HG02981 (cell line): Measurements from ENCODE around the gene DOCK9.
"Not testable (repeated sequence)": the region's sequence is repeated elsewhere in the genome, so short reads cannot be mapped to it uniquely, and the experiment has no call there.

Experiments used
- ATAC-seq: cut with Tn5 transposase; IDR thresholded peaks from one replicate; pipeline ENCODE4 v1.9.1; 2021; ENCODE audit warnings: mild to moderate bottlenecking, moderate library complexity; ENCODE audit not compliant: unreplicated experiment

Gene DOCK9

GRCh38 chr13:98826146-98826545, 151.7 kb downstream of the DOCK9 start:
- ATAC-seq: no peak

GRCh38 chr13:98825659-98826058, 152.2 kb downstream of the DOCK9 start:
- ATAC-seq: no peak

DNA sequence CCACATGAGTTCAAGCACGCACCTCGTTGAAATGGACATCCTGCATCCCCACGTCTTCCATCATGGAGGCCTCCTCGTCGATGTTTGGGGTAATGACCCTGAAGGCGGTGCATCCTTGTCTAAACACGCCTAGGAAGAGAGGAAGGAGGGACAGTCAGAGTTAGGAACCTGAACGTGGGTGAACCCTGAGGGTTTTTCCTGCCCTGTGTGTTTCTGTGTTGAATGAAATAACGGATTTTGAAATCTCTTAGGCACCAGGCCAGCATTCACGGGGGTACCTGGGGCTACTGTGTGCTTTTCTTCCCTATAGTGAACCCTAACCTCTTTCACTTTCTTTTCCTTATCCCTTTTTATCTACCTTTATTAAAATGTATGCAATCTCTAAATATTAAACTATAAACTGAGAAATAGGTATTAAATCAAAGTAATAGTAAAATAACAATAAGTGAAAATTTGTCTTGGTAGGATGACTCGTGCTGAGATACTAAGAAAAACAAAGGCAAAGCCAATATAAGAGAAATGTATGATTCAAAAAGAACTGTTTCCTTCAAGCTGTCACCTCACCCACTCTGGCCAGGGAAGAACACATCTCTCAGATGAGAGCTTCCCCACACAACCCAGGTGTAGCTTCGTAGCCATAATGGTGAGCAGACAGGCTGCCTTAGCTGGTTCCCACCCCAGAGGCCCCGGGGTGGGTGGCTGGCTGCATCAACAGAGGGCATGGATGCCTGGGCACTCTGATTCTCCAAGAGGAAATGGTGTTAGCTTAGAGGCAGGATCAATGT, 153.3 kb downstream of the DOCK9 start:
- ATAC-seq: no peak

- ATAC-seq: no peak
These were observed 154.4 kb downstream of the DOCK9 start for GRCh38 chr13:98823442-98823841.

- no peak for ATAC-seq
These were observed 155.6 kb downstream of the DOCK9 start for GRCh38 chr13:98822225-98822606.

GRCh38 chr13:98821372-98822224, 156.3 kb downstream of the DOCK9 start:
- ATAC-seq: no peak

GRCh38 chr13:98820744-98821371, 157.0 kb downstream of the DOCK9 start:
- no peak for ATAC-seq

DNA sequence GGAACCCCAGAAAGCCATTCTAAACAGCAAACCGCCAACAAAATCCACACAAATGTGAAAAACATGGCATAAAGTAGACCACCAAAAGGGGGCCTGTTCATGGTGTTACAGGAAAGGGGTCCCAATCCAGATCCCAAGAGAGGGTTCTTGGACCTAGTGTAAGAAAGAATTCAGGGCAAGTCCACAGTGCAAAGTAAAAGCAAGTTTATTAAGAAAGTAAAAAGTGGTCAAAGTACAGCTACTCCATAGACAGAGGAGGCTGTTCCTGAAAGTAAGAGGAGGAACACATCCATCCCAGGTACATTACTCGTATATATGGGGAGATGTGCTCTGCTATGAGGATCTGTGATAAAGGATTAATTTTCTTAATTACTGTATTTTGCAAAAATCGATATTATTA, 157.6 kb downstream of the DOCK9 start:
- no peak for ATAC-seq

- ATAC-seq: no peak
These were observed 158.4 kb downstream of the DOCK9 start for GRCh38 chr13:98819382-98820010.

- ATAC-seq: no peak
These were observed 161.5 kb downstream of the DOCK9 start for GRCh38 chr13:98816406-98816805.

DNA sequence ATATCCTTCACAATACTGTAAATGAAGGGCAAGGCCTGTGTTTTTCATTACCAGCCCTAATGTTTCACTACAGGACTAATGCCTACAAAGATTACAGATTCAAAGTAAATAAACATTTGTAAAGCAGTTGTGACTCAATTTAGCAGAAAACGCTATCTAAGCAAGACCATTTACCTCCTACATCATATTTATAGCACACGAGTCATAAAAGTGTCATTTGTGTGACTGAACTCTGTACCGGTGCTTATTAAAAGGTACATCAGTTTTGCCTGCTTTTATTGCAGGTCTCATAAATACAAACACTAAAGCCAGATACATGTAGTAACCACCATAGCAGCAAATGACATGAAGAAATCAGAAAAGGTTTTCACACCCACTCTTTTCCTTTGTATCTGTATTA, 163.9 kb downstream of the DOCK9 start:
- no peak for ATAC-seq

DNA sequence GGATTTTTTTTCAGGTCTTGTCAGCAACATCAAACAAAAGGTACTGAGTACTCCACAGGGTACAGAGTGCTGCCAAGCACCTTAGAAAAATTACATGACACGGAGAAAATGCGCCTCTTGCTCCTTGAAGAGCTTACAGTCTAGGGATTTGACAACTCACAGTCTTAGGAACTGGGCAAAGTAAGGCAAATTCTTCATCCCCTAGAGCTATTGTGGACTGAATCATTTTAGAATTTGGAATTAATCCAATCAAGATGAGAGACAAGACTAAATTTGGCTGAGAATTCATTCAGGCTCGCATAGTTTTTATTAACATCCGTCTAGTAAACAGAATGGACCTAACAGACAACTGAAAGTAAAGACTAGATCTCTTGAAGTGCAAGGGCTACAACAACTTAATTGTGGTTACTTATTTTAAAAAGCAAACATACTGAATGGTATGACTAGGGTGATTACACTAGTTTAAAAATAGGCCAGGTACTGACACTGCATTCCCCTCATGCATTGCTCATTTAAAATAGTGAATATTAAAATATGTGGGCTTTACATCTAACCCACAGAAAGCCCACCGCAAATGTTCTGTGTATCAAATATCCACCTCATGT, 165.6 kb downstream of the DOCK9 start:
- ATAC-seq: not testable (repeated sequence)

DNA sequence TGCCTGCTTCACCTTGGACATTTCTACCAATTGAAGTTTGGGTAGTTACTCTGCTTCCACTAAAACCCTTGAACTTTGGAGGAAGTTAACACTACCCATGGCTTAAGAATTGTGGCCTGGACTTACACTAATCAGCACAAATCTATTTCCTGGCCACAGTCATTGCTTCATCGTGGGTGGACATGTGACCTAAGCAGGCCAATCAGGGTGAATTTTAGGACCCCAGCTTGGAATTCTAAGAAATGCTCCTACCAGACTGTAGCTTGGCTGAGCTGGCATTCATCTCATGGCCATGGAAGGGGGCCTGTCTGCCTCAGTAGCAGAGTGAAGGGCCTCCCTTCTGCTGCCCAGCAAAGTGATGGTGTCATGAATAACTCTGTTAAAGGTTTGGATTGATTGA, 167.1 kb downstream of the DOCK9 start:
- ATAC-seq: no peak

GRCh38 chr13:98809345-98809777, 168.5 kb downstream of the DOCK9 start:
- ATAC-seq: no peak

GRCh38 chr13:98807774-98808173, 170.1 kb downstream of the DOCK9 start:
- no peak for ATAC-seq

GRCh38 chr13:98804336-98804855, 173.5 kb downstream of the DOCK9 start:
- no peak for ATAC-seq

DNA sequence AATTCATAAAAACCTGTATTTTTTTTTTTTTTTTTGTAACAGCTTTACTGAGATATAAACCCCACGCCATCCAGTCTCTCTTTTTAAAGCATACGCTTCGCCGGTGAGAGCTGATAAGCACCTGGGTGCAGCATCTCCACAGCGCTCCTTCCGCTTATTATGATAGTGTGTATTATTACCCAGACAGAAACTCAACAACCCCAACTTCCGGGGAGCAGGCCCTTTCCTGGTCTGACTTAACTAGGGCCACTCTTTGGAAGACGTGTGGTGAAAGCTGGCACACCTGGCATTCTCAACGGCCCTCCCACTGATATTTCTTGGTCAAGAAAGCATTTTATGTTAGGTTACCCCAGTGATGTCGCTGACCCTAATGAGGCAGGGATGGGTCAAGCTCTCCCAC, 173.9 kb downstream of the DOCK9 start:
- ATAC-seq: no peak

DNA sequence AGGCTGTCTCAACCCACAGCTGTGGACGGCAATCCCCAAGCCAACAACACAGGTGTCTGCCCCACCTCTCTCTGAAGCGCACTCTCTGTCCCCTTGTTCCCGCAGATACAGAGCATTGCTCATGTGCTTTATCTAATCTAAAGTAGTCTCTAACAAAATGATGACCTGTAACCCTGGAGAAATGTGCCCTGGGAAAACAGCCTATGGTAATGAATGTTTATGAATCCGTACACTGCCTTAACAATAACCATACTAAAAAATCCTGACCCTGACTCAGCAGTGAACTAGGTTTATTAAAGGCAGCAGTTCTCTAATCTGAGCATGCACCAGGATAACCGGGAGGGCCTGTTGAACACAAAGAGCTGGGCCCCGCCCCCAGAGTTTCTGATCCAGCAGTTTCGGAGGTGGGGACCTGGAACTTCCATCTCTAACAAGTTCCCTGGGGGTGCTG, 174.7 kb downstream of the DOCK9 start:
- no peak for ATAC-seq

- ATAC-seq: no peak
These were observed 175.3 kb downstream of the DOCK9 start for GRCh38 chr13:98802559-98802958.

GRCh38 chr13:98801626-98802418, 176.0 kb downstream of the DOCK9 start:
- no peak for ATAC-seq
